ENCODE results near the gene PAX2.

Gene PAX2

DNA sequence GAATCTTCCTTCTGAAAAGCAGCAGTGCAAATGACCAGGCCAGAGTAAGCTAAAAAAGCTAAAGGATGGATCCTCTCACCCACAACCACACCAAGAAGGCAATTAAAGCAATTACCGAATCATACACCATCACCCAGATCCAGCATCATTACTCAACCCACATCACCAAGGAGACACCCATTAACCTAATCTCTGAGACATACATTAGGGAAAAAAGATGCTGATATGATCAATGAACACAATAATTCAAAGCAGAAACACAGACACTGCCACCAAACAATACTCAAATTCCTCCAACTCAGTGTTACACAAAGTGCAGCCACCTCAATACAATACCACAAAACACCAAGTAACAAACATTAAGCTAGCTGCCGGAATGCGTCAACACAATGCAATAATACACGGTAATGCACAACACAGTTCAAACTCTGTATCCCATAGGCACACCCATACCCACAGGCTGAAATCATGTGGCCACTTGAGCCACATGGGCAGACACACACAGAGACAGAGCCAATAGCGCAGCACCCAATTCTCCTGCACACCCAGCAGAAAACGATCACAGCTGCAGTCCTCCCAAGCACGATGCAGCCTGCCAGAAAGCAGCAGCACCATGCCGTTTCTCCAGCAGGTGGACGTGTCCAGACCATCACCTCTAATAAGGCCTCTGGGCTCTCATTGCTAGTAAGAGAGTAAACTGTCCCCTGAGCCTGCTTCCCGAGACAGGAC lies 21.5 kb downstream of the PAX2 start:
- DNase-seq: no peak

DNA sequence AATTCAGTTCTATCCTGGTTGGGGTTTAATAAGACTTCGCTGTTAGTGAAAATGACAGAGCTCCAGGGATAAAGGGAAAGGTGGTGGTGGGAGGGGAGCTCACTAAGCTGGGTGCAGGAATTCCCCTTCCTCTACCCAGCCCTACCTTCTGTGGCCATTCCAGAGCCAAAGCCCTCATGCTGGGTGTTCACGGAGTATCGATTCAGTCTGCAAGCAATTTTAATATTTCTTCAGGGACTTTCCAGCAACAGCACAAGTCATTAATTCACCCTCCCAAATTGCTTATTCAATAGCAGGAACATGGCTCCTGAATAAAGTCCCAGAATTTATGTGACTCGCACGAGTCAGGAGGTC lies 22.0 kb downstream of the PAX2 start:
- H3K9me2 ChIP-seq (replicated peaks; ENCODE audit: insufficient read depth, low read length): no peaks in the 10 kb centered on the region
- H2AFZ ChIP-seq (ENCODE audit: low read length): no peak overlapping the region
- no peaks in the 10 kb centered on the region for H3K9me3 ChIP-seq (replicated peaks; ENCODE audit: insufficient read depth, low read length)
- peaks cover 43% of the 10 kb centered on the region for H3K27me3 ChIP-seq (replicated peaks; ENCODE audit: insufficient read depth, low read length)
- H3K4me1 ChIP-seq (ENCODE audit: low read length): no peaks in the 10 kb centered on the region
- H3K27ac ChIP-seq (ENCODE audit: low read length): no peak overlapping the region
- no peak for DNase-seq
- H3K79me2 ChIP-seq (ENCODE audit: low read length): no peaks in the 10 kb centered on the region
- TF ChIP-seq EZH2 (optimal IDR thresholded peaks at IDR 0.05; ENCODE audit: low read depth, low read length) (no peak), EZH2phosphoT487 (IDR thresholded peaks at IDR 0.05; ENCODE audit: low read length) (no peak)
- TF ChIP-seq, protein P1, sequence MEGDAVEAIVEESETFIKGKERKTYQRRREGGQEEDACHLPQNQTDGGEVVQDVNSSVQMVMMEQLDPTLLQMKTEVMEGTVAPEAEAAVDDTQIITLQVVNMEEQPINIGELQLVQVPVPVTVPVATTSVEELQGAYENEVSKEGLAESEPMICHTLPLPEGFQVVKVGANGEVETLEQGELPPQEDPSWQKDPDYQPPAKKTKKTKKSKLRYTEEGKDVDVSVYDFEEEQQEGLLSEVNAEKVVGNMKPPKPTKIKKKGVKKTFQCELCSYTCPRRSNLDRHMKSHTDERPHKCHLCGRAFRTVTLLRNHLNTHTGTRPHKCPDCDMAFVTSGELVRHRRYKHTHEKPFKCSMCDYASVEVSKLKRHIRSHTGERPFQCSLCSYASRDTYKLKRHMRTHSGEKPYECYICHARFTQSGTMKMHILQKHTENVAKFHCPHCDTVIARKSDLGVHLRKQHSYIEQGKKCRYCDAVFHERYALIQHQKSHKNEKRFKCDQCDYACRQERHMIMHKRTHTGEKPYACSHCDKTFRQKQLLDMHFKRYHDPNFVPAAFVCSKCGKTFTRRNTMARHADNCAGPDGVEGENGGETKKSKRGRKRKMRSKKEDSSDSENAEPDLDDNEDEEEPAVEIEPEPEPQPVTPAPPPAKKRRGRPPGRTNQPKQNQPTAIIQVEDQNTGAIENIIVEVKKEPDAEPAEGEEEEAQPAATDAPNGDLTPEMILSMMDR (IDR thresholded peaks at IDR 0.05; ENCODE audit: low read length): no peak
- H4K20me1 ChIP-seq (ENCODE audit: insufficient read depth, low read length): no peaks in the 10 kb centered on the region
- H3F3A ChIP-seq (ENCODE audit: insufficient read depth, low read length): no peaks in the 10 kb centered on the region
- no peak overlapping the region for H3K9ac ChIP-seq (ENCODE audit: low read length)
- no peaks in the 10 kb centered on the region for H3K36me3 ChIP-seq (replicated peaks; ENCODE audit: insufficient read depth, low read length)
- H3K4me3 ChIP-seq (ENCODE audit: low read length): no peak overlapping the region
- no peak overlapping the region for H3K4me2 ChIP-seq (ENCODE audit: low read depth, low read length)

More for the DNA sequence above, 21.5 kb downstream of the PAX2 start:
- H3K4me1 ChIP-seq (ENCODE audit: low read length): no peaks in the 10 kb centered on the region
- no peaks in the 10 kb centered on the region for H3F3A ChIP-seq (ENCODE audit: insufficient read depth, low read length)
- H3K4me2 ChIP-seq (ENCODE audit: low read depth, low read length): no peak overlapping the region
- H2AFZ ChIP-seq (ENCODE audit: low read length): no peak overlapping the region
- no peaks in the 10 kb centered on the region for H3K36me3 ChIP-seq (replicated peaks; ENCODE audit: insufficient read depth, low read length)
- TF ChIP-seq, protein P1 (IDR thresholded peaks at IDR 0.05; ENCODE audit: low read length): no peak
- TF ChIP-seq EZH2 (optimal IDR thresholded peaks at IDR 0.05; ENCODE audit: low read depth, low read length) (no peak), EZH2phosphoT487 (IDR thresholded peaks at IDR 0.05; ENCODE audit: low read length) (no peak)
- H3K9ac ChIP-seq (ENCODE audit: low read length): no peak overlapping the region
- H3K4me3 ChIP-seq (ENCODE audit: low read length): no peak overlapping the region
- no peaks in the 10 kb centered on the region for H3K9me2 ChIP-seq (replicated peaks; ENCODE audit: insufficient read depth, low read length)
- H3K27ac ChIP-seq (ENCODE audit: low read length): no peak overlapping the region
- no peaks in the 10 kb centered on the region for H3K79me2 ChIP-seq (ENCODE audit: low read length)
- no peaks in the 10 kb centered on the region for H3K9me3 ChIP-seq (replicated peaks; ENCODE audit: insufficient read depth, low read length)
- peaks cover 46% of the 10 kb centered on the region for H3K27me3 ChIP-seq (replicated peaks; ENCODE audit: insufficient read depth, low read length)
- H4K20me1 ChIP-seq (ENCODE audit: insufficient read depth, low read length): no peaks in the 10 kb centered on the region

DNA sequence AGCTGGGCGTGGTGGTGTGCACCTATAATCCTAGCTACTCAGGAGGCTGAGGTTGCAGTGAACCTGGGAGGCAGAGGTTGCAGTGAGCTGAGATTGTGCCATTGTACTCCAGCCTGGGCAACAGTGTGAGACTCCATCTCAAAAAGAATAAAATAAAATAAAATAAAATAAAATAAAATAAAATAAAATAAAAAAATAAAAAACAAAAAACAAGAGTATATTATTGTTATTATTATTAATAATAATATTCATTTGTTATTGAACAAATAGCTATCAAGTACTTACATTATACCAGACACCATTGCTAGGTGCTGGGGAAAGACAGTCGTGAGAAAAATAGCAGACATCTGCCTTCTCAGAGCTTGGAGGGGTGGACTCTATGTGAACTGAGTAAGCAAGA lies 24.1 kb downstream of the PAX2 start:
- H3K27me3 ChIP-seq (replicated peaks; ENCODE audit: insufficient read depth, low read length): peaks cover 47% of the 10 kb centered on the region
- no peaks in the 10 kb centered on the region for H3K79me2 ChIP-seq (ENCODE audit: low read length)
- TF ChIP-seq, protein P1 (IDR thresholded peaks at IDR 0.05; ENCODE audit: low read length): no peak
- TF ChIP-seq EZH2 (optimal IDR thresholded peaks at IDR 0.05; ENCODE audit: low read depth, low read length) (no peak), EZH2phosphoT487 (IDR thresholded peaks at IDR 0.05; ENCODE audit: low read length) (no peak)
- no peak overlapping the region for H3K4me2 ChIP-seq (ENCODE audit: low read depth, low read length)
- no peak overlapping the region for H3K4me3 ChIP-seq (ENCODE audit: low read length)
- H3K27ac ChIP-seq (ENCODE audit: low read length): no peak overlapping the region
- H3K9ac ChIP-seq (ENCODE audit: low read length): no peak overlapping the region
- H3K4me1 ChIP-seq (ENCODE audit: low read length): no peaks in the 10 kb centered on the region
- no peaks in the 10 kb centered on the region for H4K20me1 ChIP-seq (ENCODE audit: insufficient read depth, low read length)
- no peak for DNase-seq
- no peaks in the 10 kb centered on the region for H3K36me3 ChIP-seq (replicated peaks; ENCODE audit: insufficient read depth, low read length)
- H3K9me3 ChIP-seq (replicated peaks; ENCODE audit: insufficient read depth, low read length): no peaks in the 10 kb centered on the region
- no peaks in the 10 kb centered on the region for H3F3A ChIP-seq (ENCODE audit: insufficient read depth, low read length)
- no peak overlapping the region for H2AFZ ChIP-seq (ENCODE audit: low read length)
- no peaks in the 10 kb centered on the region for H3K9me2 ChIP-seq (replicated peaks; ENCODE audit: insufficient read depth, low read length)
